ENCODE measurements around the gene ANKRD60. TPM values are rescaled to one million over a fixed set of nuclear protein-coding genes. Genes with fewer than 3 reads are reported as not detected.

Gene ANKRD60
- total RNA-seq, 2 donors from 2014 or later = not detected

GRCh38 chr20:58175836-58176235 is 52.6 kb downstream of the ANKRD60 start:
- DNase-seq = no peak
- Histone ChIP-seq H3K9ac (ENCODE audit: low read depth in 2 of 2, low read length in 2 of 2) (no peak overlapping the region), H3K4me3 (no peak overlapping the region), H3K4me1 (no peaks in the 10 kb centered on the region), H3K27me3 (no peaks in the 10 kb centered on the region), H3K36me3 (no peaks in the 10 kb centered on the region), H3K27ac (peak overlapping the region; percentile 36), H3K9me3 (no peaks in the 10 kb centered on the region)
- intact Hi-C loops (cut with DNase I) = loop anchor here (5.0 to 10.0 kb wide), 3 partner anchors 89 to 581 kb away; no protein-coding TSS in a partner anchor
- no peak for TF ChIP-seq CTCF (IDR thresholded peaks at IDR 0.05)

GRCh38 chr20:58175425-58175824 is 53.0 kb downstream of the ANKRD60 start:
- Histone ChIP-seq H3K9me3 (no peaks in the 10 kb centered on the region), H3K36me3 (no peaks in the 10 kb centered on the region), H3K9ac (ENCODE audit: low read depth in 2 of 2, low read length in 2 of 2) (peak overlapping the region in 1 of 2 donors; percentile 56), H3K27me3 (no peaks in the 10 kb centered on the region), H3K27ac (peak overlapping the region; percentile 36), H3K4me3 (no peak overlapping the region), H3K4me1 (no peaks in the 10 kb centered on the region)
- no peak for DNase-seq
- no peak for TF ChIP-seq CTCF (IDR thresholded peaks at IDR 0.05)
- intact Hi-C loops (cut with DNase I) = loop anchor here (5.0 to 10.0 kb wide), 3 partner anchors 88 to 581 kb away; no protein-coding TSS in a partner anchor

GRCh38 chr20:58174708-58175280 is 53.7 kb downstream of the ANKRD60 start:
- TF ChIP-seq CTCF (IDR thresholded peaks at IDR 0.05) = no peak
- H3K4me1 ChIP-seq = no peaks in the 10 kb centered on the region
- no peaks in the 10 kb centered on the region for H3K36me3 ChIP-seq
- H3K27me3 ChIP-seq = no peaks in the 10 kb centered on the region
- no peak overlapping the region for H3K9ac ChIP-seq (ENCODE audit: low read depth in 2 of 2, low read length in 2 of 2)
- peak; percentile 30 for DNase-seq
- peak overlapping the region; percentile 36 for H3K27ac ChIP-seq
- intact Hi-C loops (cut with DNase I) = loop anchor here (5.0 to 10.0 kb wide), 3 partner anchors 87 to 580 kb away; no protein-coding TSS in a partner anchor
- H3K9me3 ChIP-seq = no peaks in the 10 kb centered on the region
- no peak overlapping the region for H3K4me3 ChIP-seq

GRCh38 chr20:58173930-58174707 is 54.3 kb downstream of the ANKRD60 start:
- Histone ChIP-seq H3K4me1 (no peaks in the 10 kb centered on the region), H3K9ac (ENCODE audit: low read depth in 2 of 2, low read length in 2 of 2) (no peak overlapping the region), H3K4me3 (no peak overlapping the region), H3K27ac (peak overlapping the region; percentile 36), H3K27me3 (no peaks in the 10 kb centered on the region), H3K36me3 (no peaks in the 10 kb centered on the region), H3K9me3 (no peaks in the 10 kb centered on the region)
- DNase-seq = no peak
- intact Hi-C loops (cut with DNase I) = loop anchor here (10.0 kb wide), 1 partner anchor 579 kb away; no protein-coding TSS in a partner anchor
- no peak for TF ChIP-seq CTCF (IDR thresholded peaks at IDR 0.05)

- no peak for DNase-seq
- TF ChIP-seq CTCF (IDR thresholded peaks at IDR 0.05) = no peak
These were observed 55.4 kb downstream of the ANKRD60 start for GRCh38 chr20:58173091-58173490.

More at GRCh38 chr20:58173091-58173490, 55.4 kb downstream of the ANKRD60 start:
- Histone ChIP-seq H3K9ac (ENCODE audit: low read depth in 2 of 2, low read length in 2 of 2) (no peak overlapping the region), H3K4me1 (no peaks in the 10 kb centered on the region), H3K27ac (no peak overlapping the region), H3K36me3 (no peaks in the 10 kb centered on the region), H3K9me3 (no peaks in the 10 kb centered on the region), H3K4me3 (no peak overlapping the region), H3K27me3 (no peaks in the 10 kb centered on the region)
- intact Hi-C loops (cut with DNase I) = loop anchor here (10.0 kb wide), 1 partner anchor 578 kb away; no protein-coding TSS in a partner anchor

Measured in colonic mucosa (tissue), 4 donors.